IMR-90 (cell line): Measurements from ENCODE around the gene IL11RA. TPM values are rescaled to one million over a fixed set of nuclear protein-coding genes. Genes with fewer than 3 reads are reported as not detected.

Source experiments
- ATAC-seq: fragments of 200-7000 bp; cut with Tn5 transposase; 2 replicates; pipeline ENCODE4 v1.9.1; 2020; ENCODE audit warnings: low read depth, mild to moderate bottlenecking, moderate library complexity
- BruUV-seq: library from RNA; stranded (reverse); fragments of 400-500 nt; replicated peaks from 2 replicates; lab custom pipeline; 2021; lab: Mats Ljungman, UMichigan
- CTCF ChIA-PET: fragments of 300-600 bp; formaldehyde crosslinking; extraction: SDS; loops from one replicate; lab custom pipeline; 2021; ENCODE audit warnings: antibody characterized with exemption; lab: Yijun Ruan, JAX
- POLR2A ChIA-PET: fragments of 300-600 bp; sonication (Branson Sonifier 250); formaldehyde crosslinking; loops from one replicate; lab custom pipeline; 2022; ENCODE audit warnings: antibody characterized with exemption; ENCODE audit not compliant: unreplicated experiment; lab: Charles Lee
- DNase-seq: peaks from one replicate; pipeline ENCODE4 v3.0.0; 2013
- H2AFZ ChIP-seq: replicated peaks from 2 replicates; pipeline ENCODE3; 2013; ENCODE audit warnings: low read length, mild to moderate bottlenecking; ENCODE audit not compliant: poor library complexity
- H2AK5ac ChIP-seq: 2 replicates; pipeline ENCODE4 v1.6.1; 2013; ENCODE audit warnings: low read depth, low read length, inconsistent platforms
- H2AK9ac ChIP-seq: replicated peaks from 2 replicates; pipeline ENCODE3; 2013; ENCODE audit warnings: mild to moderate bottlenecking, low read depth, low read length, moderate library complexity; ENCODE audit not compliant: poor library complexity
- H2BK120ac ChIP-seq: 2 replicates; pipeline ENCODE4 v1.6.1; 2013; ENCODE audit warnings: low read depth, low read length, inconsistent platforms
- H2BK15ac ChIP-seq: 3 replicates; pipeline ENCODE4 v1.6.1; 2013; ENCODE audit warnings: low read depth, low read length, inconsistent platforms
- H2BK20ac ChIP-seq: 2 replicates; pipeline ENCODE4 v1.6.1; 2013; ENCODE audit warnings: low read depth, mild to moderate bottlenecking, inconsistent platforms, low read length, moderate library complexity
- H2BK5ac ChIP-seq: 2 replicates; pipeline ENCODE4 v1.6.1; 2013; ENCODE audit warnings: mild to moderate bottlenecking, low read depth, low read length, inconsistent platforms; ENCODE audit not compliant: poor library complexity, severe bottlenecking
- H3K14ac ChIP-seq: replicated peaks from 2 replicates; pipeline ENCODE4 v1.6.1; 2013; ENCODE audit warnings: low read depth, low read length, inconsistent platforms
- H3K18ac ChIP-seq: 2 replicates; pipeline ENCODE4 v1.6.1; 2013; ENCODE audit warnings: low read depth, low read length, control low read depth
- H3K23ac ChIP-seq: 2 replicates; pipeline ENCODE4 v1.6.1; 2013; ENCODE audit warnings: low read depth, low read length, inconsistent platforms
- H3K27ac ChIP-seq: 2 replicates; pipeline ENCODE4 v1.5.1; 2013; ENCODE audit warnings: mild to moderate bottlenecking, control low read depth, low read length; ENCODE audit not compliant: insufficient read depth
- H3K27me3 ChIP-seq: 2 replicates; pipeline ENCODE4 v1.6.1; 2013; ENCODE audit warnings: low read length; ENCODE audit not compliant: control insufficient read depth, insufficient read depth
- H3K36me3 ChIP-seq: 2 replicates; pipeline ENCODE4 v1.6.1; 2013; ENCODE audit warnings: low read length, mixed read lengths; ENCODE audit not compliant: control insufficient read depth, insufficient read depth
- H3K4ac ChIP-seq: 2 replicates; pipeline ENCODE4 v1.6.1; 2013; ENCODE audit warnings: low read depth, low read length, inconsistent platforms
- H3K4me1 ChIP-seq: 2 replicates; pipeline ENCODE4 v1.6.1; 2013; ENCODE audit warnings: low read length, mixed read lengths; ENCODE audit not compliant: control insufficient read depth, insufficient read depth
- H3K4me2 ChIP-seq: 2 replicates; pipeline ENCODE4 v1.6.1; 2013; ENCODE audit warnings: low read depth, mild to moderate bottlenecking, control low read depth, low read length, moderate library complexity
- H3K4me3 ChIP-seq: 2 replicates; pipeline ENCODE4 v1.5.1; 2013; ENCODE audit warnings: low read depth, mild to moderate bottlenecking, control low read depth, low read length, moderate library complexity; ENCODE audit not compliant: insufficient read depth
- H3K56ac ChIP-seq: 2 replicates; pipeline ENCODE4 v1.6.1; 2013; ENCODE audit warnings: low read length, inconsistent platforms; ENCODE audit not compliant: insufficient read depth; ENCODE audit errors: extremely low read depth
- H3K79me1 ChIP-seq, 2 experiments: 2 replicates each; pipeline ENCODE4 v1.6.1; 2013; ENCODE audit warnings: low read length in 2 of 2, inconsistent platforms in 1 of 2, low read depth in 1 of 2
- H3K9ac ChIP-seq: 2 replicates; pipeline ENCODE4 v1.6.1; 2013; ENCODE audit warnings: low read depth, low read length, control low read depth
- H3K9me1 ChIP-seq: 2 replicates; pipeline ENCODE4 v1.6.1; 2013; ENCODE audit warnings: low read length, inconsistent platforms; ENCODE audit not compliant: insufficient read depth
- H3K9me3 ChIP-seq: 2 replicates; pipeline ENCODE4 v1.6.1; 2013; ENCODE audit warnings: low read length; ENCODE audit not compliant: control insufficient read depth, insufficient read depth
- H4K20me1 ChIP-seq: 2 replicates; pipeline ENCODE4 v1.6.1; 2013; ENCODE audit warnings: low read length, inconsistent platforms; ENCODE audit not compliant: insufficient read depth
- H4K5ac ChIP-seq: 2 replicates; pipeline ENCODE4 v1.6.1; 2013; ENCODE audit warnings: mild to moderate bottlenecking, low read depth, low read length, control low read depth
- H4K8ac ChIP-seq, 2 experiments: 2 replicates each; pipeline ENCODE4 v1.6.1; 2013; ENCODE audit warnings: low read depth in 2 of 2, low read length in 2 of 2, control low read depth in 1 of 2, inconsistent platforms in 1 of 2
- H4K91ac ChIP-seq: 2 replicates; pipeline ENCODE4 v1.6.1; 2013; ENCODE audit warnings: low read depth, low read length, inconsistent platforms; ENCODE audit not compliant: insufficient read depth
- BHLHE40 ChIP-seq: fragments of 150-350 bp; IDR thresholded peaks from 2 replicates; pipeline ENCODE4 v1.6.1; 2016; ENCODE audit warnings: mild to moderate bottlenecking, low read depth, low read length
- CEBPB ChIP-seq: IDR thresholded peaks from 2 replicates; pipeline ENCODE4 v1.6.1; 2012; ENCODE audit warnings: low read depth, low read length, improper control_type of control experiment
- CHD1 ChIP-seq: IDR thresholded peaks from 2 replicates; pipeline ENCODE4 v1.6.1; 2012; ENCODE audit warnings: low read depth, low read length, improper control_type of control experiment
- FOS ChIP-seq: fragments of 150-350 bp; IDR thresholded peaks from 2 replicates; pipeline ENCODE4 v1.6.1; 2016; ENCODE audit warnings: low read depth, low read length
- MAZ ChIP-seq: IDR thresholded peaks from 2 replicates; pipeline ENCODE4 v1.6.1; 2012; ENCODE audit warnings: low read depth, mild to moderate bottlenecking, low read length, improper control_type of control experiment, moderate library complexity, borderline replicate concordance
- NFE2L2 ChIP-seq: fragments of 150-350 bp; IDR thresholded peaks from 2 replicates; pipeline ENCODE4 v1.6.1; 2016; ENCODE audit warnings: low read depth, mild to moderate bottlenecking, low read length
- POLR2A ChIP-seq: IDR thresholded peaks from 2 replicates; pipeline ENCODE4 v1.6.1; 2012; ENCODE audit warnings: mild to moderate bottlenecking, low read depth, low read length
- RCOR1 ChIP-seq: IDR thresholded peaks from 2 replicates; pipeline ENCODE4 v1.6.1; 2012; ENCODE audit warnings: mild to moderate bottlenecking, low read length, improper control_type of control experiment; ENCODE audit not compliant: insufficient replicate concordance
- RFX5 ChIP-seq: IDR thresholded peaks from 2 replicates; pipeline ENCODE4 v1.8.0; 2012; ENCODE audit warnings: low read depth, mild to moderate bottlenecking, low read length, moderate library complexity
- WGBS, 2 experiments: methylation state at CpG; one replicate each; pipeline versions ENCODE4 v1.1.5 to v1.1.7; 2013; ENCODE audit warnings: missing lambda C conversion rate in 2 of 2; ENCODE audit not compliant: insufficient read length in 1 of 2; ENCODE audit errors: extremely low coverage in 2 of 2; 5-methylcytosine and 5-hydroxymethylcytosine counted together
- dilution Hi-C: fragments of 300-500 bp; cut with HindIII; formaldehyde crosslinking; loops from one replicate; pipeline ENCODE4 v1.14.3; 2018; ENCODE audit warnings: low sequenced_read_pairs; ENCODE audit not compliant: unreplicated experiment
- in situ Hi-C: fragments of 300-500 bp; cut with MboI; formaldehyde crosslinking; loops from 3 replicates; pipeline ENCODE4 v1.14.3; 2019; ENCODE audit warnings: low sequenced_read_pairs, inconsistent platforms, mixed read lengths
- intact Hi-C: fragments of 100-400 bp; cut with micrococcal nuclease; formaldehyde crosslinking; loops from 2 replicates; pipeline ENCODE4 v1.10.0; 2022
- polyA plus RNA-seq, 3 experiments: library from polyadenylated mRNA; depleted of rRNA; stranded (reverse); fragments of >200 nt; gene quantifications; 2 replicates each; pipeline ENCODE4 v1.2.3, GENCODE V29; 2012; ENCODE audit warnings: low replicate concordance in 1 of 3
- total RNA-seq: library from RNA; depleted of rRNA; stranded (reverse); fragments of >200 nt; gene quantifications from 2 replicates; pipeline ENCODE4 v1.2.3, GENCODE V29; 2012
- TF ChIP-seq, protein P1 (sequence below): conservative IDR thresholded peaks from 2 replicates; pipeline ENCODE4 v1.5.1; 2012; ENCODE audit warnings: mild to moderate bottlenecking, low read depth, low read length, improper control_type of control experiment
- TF ChIP-seq, protein P2 (sequence below): fragments of 150-350 bp; IDR thresholded peaks from 2 replicates; pipeline ENCODE4 v1.6.1; 2017; ENCODE audit warnings: mild to moderate bottlenecking, antibody characterized with exemption, low read length, low read depth

The IL11RA gene
- total and polyA plus RNA-seq, 2 of the 4 experiments (the other 2 are of a cell fraction): 8.2 to 15.9 TPM

DNA sequence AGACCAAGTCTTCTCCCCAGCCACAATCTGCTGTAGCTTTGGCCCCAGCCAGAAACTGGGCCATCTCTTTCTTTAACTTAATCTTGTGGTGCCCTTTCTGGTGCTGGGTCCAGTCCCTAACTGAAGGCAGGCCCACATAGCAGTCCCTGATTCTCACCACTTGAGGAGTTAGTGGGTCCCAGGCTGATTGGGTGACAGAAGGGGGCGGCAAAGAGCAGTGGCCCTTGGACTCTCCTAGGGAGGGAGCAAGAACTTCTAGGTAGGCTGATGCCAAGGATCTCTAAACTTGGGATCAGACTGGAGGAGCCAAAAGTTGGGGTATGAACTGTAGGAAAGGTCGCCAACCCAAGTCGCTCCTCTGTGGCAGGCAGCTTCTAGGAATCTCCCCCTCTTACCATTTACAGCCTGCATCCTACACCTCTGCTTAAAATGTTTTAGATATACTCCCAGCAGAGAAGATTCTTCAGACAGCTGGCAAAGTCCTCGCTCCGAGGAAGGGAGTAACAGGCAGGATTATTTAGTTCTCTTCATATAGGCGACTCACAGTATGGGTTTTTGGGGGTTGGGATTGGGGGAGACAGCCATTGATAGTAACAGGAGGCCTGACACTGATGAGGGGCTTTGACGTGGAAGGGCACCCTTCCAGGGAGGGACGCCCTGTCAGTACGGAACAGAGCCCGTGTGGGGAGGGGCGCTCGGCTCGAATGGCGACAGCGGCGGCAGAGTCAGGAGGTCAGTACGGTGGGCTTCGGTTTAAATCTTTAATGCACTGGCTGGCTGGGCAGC, 12.5 kb downstream of the IL11RA start (continued):
- TF ChIP-seq, protein P1, sequence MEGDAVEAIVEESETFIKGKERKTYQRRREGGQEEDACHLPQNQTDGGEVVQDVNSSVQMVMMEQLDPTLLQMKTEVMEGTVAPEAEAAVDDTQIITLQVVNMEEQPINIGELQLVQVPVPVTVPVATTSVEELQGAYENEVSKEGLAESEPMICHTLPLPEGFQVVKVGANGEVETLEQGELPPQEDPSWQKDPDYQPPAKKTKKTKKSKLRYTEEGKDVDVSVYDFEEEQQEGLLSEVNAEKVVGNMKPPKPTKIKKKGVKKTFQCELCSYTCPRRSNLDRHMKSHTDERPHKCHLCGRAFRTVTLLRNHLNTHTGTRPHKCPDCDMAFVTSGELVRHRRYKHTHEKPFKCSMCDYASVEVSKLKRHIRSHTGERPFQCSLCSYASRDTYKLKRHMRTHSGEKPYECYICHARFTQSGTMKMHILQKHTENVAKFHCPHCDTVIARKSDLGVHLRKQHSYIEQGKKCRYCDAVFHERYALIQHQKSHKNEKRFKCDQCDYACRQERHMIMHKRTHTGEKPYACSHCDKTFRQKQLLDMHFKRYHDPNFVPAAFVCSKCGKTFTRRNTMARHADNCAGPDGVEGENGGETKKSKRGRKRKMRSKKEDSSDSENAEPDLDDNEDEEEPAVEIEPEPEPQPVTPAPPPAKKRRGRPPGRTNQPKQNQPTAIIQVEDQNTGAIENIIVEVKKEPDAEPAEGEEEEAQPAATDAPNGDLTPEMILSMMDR: peak; percentile 99
- no peak for TF ChIP-seq RFX5

DNA sequence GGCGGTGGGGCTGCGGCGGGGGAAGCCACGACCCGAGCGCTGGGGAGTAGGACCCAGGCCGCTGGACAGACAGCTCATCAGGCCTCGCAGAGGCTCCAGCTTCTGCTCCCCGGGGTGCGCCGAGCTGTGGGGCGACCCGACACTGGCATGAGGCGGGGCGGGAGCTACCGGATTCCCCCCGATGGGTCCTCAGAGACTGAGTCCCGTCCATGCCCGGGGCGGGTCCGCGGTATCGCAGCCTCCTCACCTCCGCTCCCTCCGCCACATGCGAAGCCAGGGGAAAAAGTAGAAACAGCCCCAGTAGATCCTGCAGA, 13.0 kb downstream of the IL11RA start:
- peaks cover 12% of the 10 kb centered on the region for H3K9me1 ChIP-seq
- peak overlapping the region; percentile 67 for H3K9ac ChIP-seq
- no peak overlapping the region for H2BK20ac ChIP-seq
- no peak overlapping the region for H3K56ac ChIP-seq
- peaks cover 3% of the 10 kb centered on the region for H3K36me3 ChIP-seq
- no peak for DNase-seq
- H2BK5ac ChIP-seq: peak overlapping the region; percentile 35
- no TSS peak for BruUV-seq
- no peak overlapping the region for H3K18ac ChIP-seq
- H4K91ac ChIP-seq: 0 out of 2 replicates have a peak overlapping the region, but pooled peaks have one; percentile 27
- H2BK15ac ChIP-seq: no peak overlapping the region
- no peaks in the 10 kb centered on the region for H3K9me3 ChIP-seq
- peak overlapping the region; percentile 96 for H2AFZ ChIP-seq
- H3K79me1 ChIP-seq: peaks cover 26 to 39% of the 10 kb centered on the region in 2 experiments
- peak; percentile 7; the same call in 1 of the 2 replicates for ATAC-seq
- peak overlapping the region; percentile 60; the same call in 1 of the 2 replicates for H3K23ac ChIP-seq
- CTCF ChIA-PET: interaction anchor here (0.5 to 2.4 kb wide), 4 partner anchors 12 to 47 kb away, joined by 3 to 7 read pairs (median 5); partner anchors contain the start of gene IL11RA
- H3K27ac ChIP-seq: peak overlapping the region; percentile 66
- in situ Hi-C loops (no loop called here), dilution Hi-C loops (no loop called here), intact Hi-C loops (no loop called here)
- peak overlapping the region; percentile 56 for H3K4me3 ChIP-seq
- no peak overlapping the region for H4K5ac ChIP-seq
- no peak overlapping the region for H2BK120ac ChIP-seq
- peak overlapping the region in 1 of 2 experiments; percentile 80; a peak in 1 of 4 replicates for H4K8ac ChIP-seq
- WGBS, 2 experiments: 0% methylated on average over 7 of the region's 26 CpGs; no CpG with 5 or more reads in 1 of the 2 experiments
- H2AK5ac ChIP-seq: no peak overlapping the region
- H2AK9ac ChIP-seq: peak overlapping the region; percentile 89
- POLR2A ChIA-PET: no interaction called here
- peak overlapping the region; percentile 74 for H3K4ac ChIP-seq
- no peaks in the 10 kb centered on the region for H3K27me3 ChIP-seq
- peak overlapping the region; percentile 73 for H3K4me2 ChIP-seq
- peaks cover 9% of the 10 kb centered on the region for H4K20me1 ChIP-seq
- no peaks in the 10 kb centered on the region for H3K4me1 ChIP-seq
- H3K14ac ChIP-seq: no peak overlapping the region
- TF ChIP-seq CEBPB: no peak
- TF ChIP-seq CHD1: no peak
- no peak for TF ChIP-seq POLR2A
- TF ChIP-seq FOS: no peak
- TF ChIP-seq, protein P1: no peak
- TF ChIP-seq RCOR1: no peak
- TF ChIP-seq, protein P2, sequence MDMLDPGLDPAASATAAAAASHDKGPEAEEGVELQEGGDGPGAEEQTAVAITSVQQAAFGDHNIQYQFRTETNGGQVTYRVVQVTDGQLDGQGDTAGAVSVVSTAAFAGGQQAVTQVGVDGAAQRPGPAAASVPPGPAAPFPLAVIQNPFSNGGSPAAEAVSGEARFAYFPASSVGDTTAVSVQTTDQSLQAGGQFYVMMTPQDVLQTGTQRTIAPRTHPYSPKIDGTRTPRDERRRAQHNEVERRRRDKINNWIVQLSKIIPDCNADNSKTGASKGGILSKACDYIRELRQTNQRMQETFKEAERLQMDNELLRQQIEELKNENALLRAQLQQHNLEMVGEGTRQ: no peak
- no peak for TF ChIP-seq BHLHE40
- no peak for TF ChIP-seq MAZ
- TF ChIP-seq NFE2L2: no peak
